Lower lobe of right lung (tissue), 2 donors: ENCODE data around the gene DAB1. TPM values are rescaled to one million over a fixed set of nuclear protein-coding genes. Genes with fewer than 3 reads are reported as not detected.
A peak's percentile ranks its signal among the peaks of the same experiment; 100 is the strongest.

Experiments
- ATAC-seq, 2 donors: fragments of 200-7000 bp; cut with Tn5 transposase; one replicate each; pipeline ENCODE4 v1.9.1; 2020 to 2022; ENCODE audit warnings: mild to moderate bottlenecking in 2 of 2, moderate library complexity in 2 of 2
- DNase-seq: peaks from one replicate; pipeline ENCODE4 v3.0.0-alpha.2; 2020
- H3K27ac ChIP-seq: fragments of 200-600 bp; one replicate; pipeline ENCODE4 v1.8.0; 2022
- H3K27me3 ChIP-seq: fragments of 200-600 bp; one replicate; pipeline ENCODE4 v1.8.0; 2022; ENCODE audit warnings: low read depth
- H3K36me3 ChIP-seq: fragments of 200-600 bp; one replicate; pipeline ENCODE4 v1.8.0; 2022; ENCODE audit warnings: mild to moderate bottlenecking
- H3K4me1 ChIP-seq: fragments of 200-600 bp; one replicate; pipeline ENCODE4 v1.8.0; 2022
- H3K4me3 ChIP-seq: fragments of 200-600 bp; one replicate; pipeline ENCODE4 v1.8.0; 2022; ENCODE audit warnings: mild to moderate bottlenecking
- H3K9me3 ChIP-seq: fragments of 200-600 bp; one replicate; pipeline ENCODE4 v1.8.0; 2022
- intact Hi-C: fragments of 100-400 bp; cut with DNase I; formaldehyde crosslinking; loops from one replicate; pipeline ENCODE4 v1.11.0; 2022
- total RNA-seq: library from RNA; stranded (reverse); fragmentation: NEBNext Ultra II Directional; extraction: Animal tissue kit (Norgen Biotek cat#: 25700); gene quantifications from one replicate; pipeline ENCODE4 v1.2.1, GENCODE V29; 2021
- TF ChIP-seq, protein P1 (sequence below): fragments of 200-600 bp; IDR thresholded peaks from one replicate; pipeline ENCODE4 v1.8.0; 2022; ENCODE audit warnings: antibody characterized with exemption, mild to moderate bottlenecking
- donor health status: DM: no; HTN: yes; CAD: no; lungs with severe emphysema.

The DAB1 gene
- total RNA-seq, 1 donor from 2014 or later = 1.9 TPM

DNA sequence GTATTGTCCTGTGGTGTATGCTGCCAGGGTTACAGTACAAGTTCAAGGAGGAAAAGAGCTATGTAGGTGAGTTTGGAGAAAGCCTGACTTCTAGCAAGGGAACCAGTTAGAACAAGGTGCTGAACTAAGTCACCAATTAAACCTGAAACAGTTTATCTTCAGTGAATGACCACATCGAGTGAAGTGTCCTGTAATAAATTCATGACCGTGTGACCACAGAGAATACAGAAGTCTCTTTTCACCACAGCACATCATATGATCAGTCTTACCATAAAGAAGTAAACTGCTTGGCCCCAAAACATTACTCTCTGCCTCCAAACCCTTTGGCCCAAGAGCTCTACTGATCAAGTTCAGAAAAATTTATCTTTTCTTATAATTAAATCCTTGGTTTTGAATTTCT lies 141.4 kb downstream of the DAB1 start:
- ATAC-seq (no peak), DNase-seq (no peak)
- Histone ChIP-seq H3K36me3 (no peaks in the 10 kb centered on the region), H3K4me1 (no peaks in the 10 kb centered on the region), H3K9me3 (no peaks in the 10 kb centered on the region), H3K4me3 (no peak overlapping the region), H3K27ac (no peak overlapping the region), H3K27me3 (no peaks in the 10 kb centered on the region)
- intact Hi-C loops = no loop called here
- TF ChIP-seq, protein P1, sequence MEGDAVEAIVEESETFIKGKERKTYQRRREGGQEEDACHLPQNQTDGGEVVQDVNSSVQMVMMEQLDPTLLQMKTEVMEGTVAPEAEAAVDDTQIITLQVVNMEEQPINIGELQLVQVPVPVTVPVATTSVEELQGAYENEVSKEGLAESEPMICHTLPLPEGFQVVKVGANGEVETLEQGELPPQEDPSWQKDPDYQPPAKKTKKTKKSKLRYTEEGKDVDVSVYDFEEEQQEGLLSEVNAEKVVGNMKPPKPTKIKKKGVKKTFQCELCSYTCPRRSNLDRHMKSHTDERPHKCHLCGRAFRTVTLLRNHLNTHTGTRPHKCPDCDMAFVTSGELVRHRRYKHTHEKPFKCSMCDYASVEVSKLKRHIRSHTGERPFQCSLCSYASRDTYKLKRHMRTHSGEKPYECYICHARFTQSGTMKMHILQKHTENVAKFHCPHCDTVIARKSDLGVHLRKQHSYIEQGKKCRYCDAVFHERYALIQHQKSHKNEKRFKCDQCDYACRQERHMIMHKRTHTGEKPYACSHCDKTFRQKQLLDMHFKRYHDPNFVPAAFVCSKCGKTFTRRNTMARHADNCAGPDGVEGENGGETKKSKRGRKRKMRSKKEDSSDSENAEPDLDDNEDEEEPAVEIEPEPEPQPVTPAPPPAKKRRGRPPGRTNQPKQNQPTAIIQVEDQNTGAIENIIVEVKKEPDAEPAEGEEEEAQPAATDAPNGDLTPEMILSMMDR = no peak

DNA sequence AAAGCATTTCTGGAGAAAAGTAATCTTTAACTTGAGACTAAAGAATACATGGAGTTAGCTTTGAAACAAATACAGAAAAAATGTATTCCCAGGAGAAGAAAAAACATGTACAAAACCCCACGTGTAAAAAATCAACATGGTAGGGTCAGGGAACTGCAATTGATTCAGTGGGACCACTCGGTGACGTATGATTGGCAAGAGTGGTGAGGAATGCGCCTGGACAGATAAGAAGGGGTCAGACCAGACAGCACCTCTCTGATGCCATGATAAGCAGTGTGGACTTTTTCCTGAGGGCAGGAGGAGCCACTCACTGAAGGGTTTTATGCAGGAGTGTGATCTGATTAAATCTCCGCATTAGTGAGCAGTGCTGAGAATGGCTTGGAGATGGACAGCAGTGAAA lies 142.5 kb downstream of the DAB1 start:
- Histone ChIP-seq H3K27me3 (no peaks in the 10 kb centered on the region), H3K4me1 (no peaks in the 10 kb centered on the region), H3K4me3 (no peak overlapping the region), H3K9me3 (no peaks in the 10 kb centered on the region), H3K36me3 (no peaks in the 10 kb centered on the region), H3K27ac (no peak overlapping the region)
- TF ChIP-seq, protein P1 = no peak
- no peak for DNase-seq
- peak in 1 of 2 donors; percentile 29 for ATAC-seq
- intact Hi-C loops = no loop called here

DNA sequence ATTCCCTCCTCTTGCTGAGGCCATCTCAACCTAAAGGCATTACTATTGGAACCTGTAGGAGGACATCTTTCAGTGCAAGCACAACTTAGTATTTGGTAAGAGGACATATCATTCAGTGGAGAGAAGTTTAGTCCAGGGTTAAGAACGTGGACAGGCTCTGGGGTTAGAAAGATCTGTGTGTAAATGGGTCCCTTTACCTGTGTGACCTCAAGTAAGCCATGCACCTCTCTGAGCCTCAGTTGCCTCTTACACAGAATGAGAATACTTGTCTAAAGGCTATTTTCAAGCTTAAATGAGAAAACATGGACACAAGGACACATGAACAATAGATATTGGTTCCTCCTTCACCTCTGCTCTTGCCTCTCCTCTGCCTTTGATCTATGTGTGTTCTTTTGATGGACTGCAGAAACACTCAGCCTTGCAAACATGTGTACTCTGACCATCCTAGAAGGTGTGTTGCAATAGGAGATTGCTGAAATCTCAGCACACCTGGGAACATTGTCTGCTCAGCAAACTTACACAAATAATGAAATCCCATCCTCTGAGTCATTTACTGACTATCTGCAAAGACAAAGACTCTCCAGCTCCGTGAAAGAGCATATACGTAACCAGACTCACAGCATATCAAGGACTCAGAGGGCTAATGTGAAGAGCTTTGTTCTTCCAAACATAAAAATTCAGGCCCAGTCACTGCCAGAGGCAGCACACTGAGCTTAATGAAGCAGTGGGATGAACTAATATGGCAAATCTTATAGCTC lies 143.8 kb downstream of the DAB1 start:
- intact Hi-C loops = no loop called here
- TF ChIP-seq, protein P1 = no peak
- H3K36me3 ChIP-seq = no peaks in the 10 kb centered on the region
- H3K4me3 ChIP-seq = no peak overlapping the region
- no peak for DNase-seq
- H3K9me3 ChIP-seq = no peaks in the 10 kb centered on the region
- H3K27ac ChIP-seq = no peak overlapping the region
- H3K27me3 ChIP-seq = no peaks in the 10 kb centered on the region
- H3K4me1 ChIP-seq = no peaks in the 10 kb centered on the region
- ATAC-seq = peak; percentile 61 to 82

DNA sequence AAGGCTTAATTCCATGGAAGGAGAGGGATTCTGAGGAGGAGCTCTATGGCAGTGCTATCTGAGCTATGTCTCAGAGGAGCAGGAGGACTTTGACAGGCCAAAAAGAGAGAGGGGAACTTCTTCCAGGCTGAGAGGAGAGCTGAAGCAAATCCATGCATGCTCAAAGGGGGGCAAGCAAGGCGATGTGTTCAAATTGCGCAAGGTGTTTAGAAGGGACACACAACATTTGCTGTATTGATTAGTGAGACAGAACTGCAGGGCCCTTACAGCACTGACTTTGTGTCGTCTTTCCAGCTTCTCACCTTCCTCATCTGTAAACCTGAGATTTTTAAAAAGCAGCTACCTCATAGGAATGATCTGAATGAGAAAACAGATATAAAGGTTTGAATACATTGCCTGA lies 145.3 kb downstream of the DAB1 start:
- DNase-seq = no peak
- H3K4me3 ChIP-seq = no peak overlapping the region
- TF ChIP-seq, protein P1 = no peak
- H3K4me1 ChIP-seq = no peaks in the 10 kb centered on the region
- no peaks in the 10 kb centered on the region for H3K36me3 ChIP-seq
- intact Hi-C loops = no loop called here
- H3K9me3 ChIP-seq = no peaks in the 10 kb centered on the region
- no peak overlapping the region for H3K27ac ChIP-seq
- ATAC-seq = no peak
- no peaks in the 10 kb centered on the region for H3K27me3 ChIP-seq

DNA sequence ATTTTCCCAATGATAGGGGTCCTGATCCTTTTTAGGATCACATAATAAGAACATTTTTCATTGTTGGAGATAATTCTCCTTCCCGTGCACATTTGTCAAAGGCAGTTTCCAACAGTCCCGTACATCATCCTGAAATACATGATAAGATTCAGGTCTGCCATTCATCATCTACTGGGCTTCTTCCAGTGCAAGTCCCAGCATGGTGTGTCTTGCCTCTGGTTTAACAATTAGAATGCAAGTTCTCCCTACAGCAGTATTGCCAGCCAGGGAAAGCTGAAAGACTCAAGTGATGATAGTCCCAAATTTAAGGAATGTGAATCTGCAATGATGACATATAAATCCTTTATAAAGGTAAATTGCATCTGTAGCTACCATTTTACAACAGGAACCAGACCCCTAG lies 146.2 kb downstream of the DAB1 start:
- no peak overlapping the region for H3K27ac ChIP-seq

More for the DNA sequence above, 146.2 kb downstream of the DAB1 start:
- no peak overlapping the region for H3K4me3 ChIP-seq
- H3K27me3 ChIP-seq = no peaks in the 10 kb centered on the region
- no peaks in the 10 kb centered on the region for H3K4me1 ChIP-seq
- no peak for DNase-seq
- H3K9me3 ChIP-seq = no peaks in the 10 kb centered on the region
- no peak for ATAC-seq
- intact Hi-C loops = no loop called here
- TF ChIP-seq, protein P1 = no peak
- H3K36me3 ChIP-seq = no peaks in the 10 kb centered on the region
